ENCODE results near the gene NR2F6. TPM values are rescaled to one million over a fixed set of nuclear protein-coding genes. Genes with fewer than 3 reads are reported as not detected.
A peak's percentile ranks its signal among the peaks of the same experiment; 100 is the strongest.

Gene NR2F6
- total and polyA plus RNA-seq, 2 donors, result 19.9 to 36.8 TPM

- 83% methylated on average over 13 of the region's 13 CpGs for WGBS
- Histone ChIP-seq H3K36me3 (ENCODE audit: insufficient read depth) (peaks cover 2% of the 10 kb centered on the region), H3K27ac (ENCODE audit: low read depth) (no peak overlapping the region), H3K4me3 (ENCODE audit: low read depth, low read length) (peak overlapping the region; percentile 73), H3K4me1 (ENCODE audit: insufficient read depth) (no peaks in the 10 kb centered on the region)
- DNase-seq (ENCODE audit: extremely low spot score), result no peak
These were observed 29.6 kb downstream of the NR2F6 start for GRCh38 chr19:17216058-17216670.

DNA sequence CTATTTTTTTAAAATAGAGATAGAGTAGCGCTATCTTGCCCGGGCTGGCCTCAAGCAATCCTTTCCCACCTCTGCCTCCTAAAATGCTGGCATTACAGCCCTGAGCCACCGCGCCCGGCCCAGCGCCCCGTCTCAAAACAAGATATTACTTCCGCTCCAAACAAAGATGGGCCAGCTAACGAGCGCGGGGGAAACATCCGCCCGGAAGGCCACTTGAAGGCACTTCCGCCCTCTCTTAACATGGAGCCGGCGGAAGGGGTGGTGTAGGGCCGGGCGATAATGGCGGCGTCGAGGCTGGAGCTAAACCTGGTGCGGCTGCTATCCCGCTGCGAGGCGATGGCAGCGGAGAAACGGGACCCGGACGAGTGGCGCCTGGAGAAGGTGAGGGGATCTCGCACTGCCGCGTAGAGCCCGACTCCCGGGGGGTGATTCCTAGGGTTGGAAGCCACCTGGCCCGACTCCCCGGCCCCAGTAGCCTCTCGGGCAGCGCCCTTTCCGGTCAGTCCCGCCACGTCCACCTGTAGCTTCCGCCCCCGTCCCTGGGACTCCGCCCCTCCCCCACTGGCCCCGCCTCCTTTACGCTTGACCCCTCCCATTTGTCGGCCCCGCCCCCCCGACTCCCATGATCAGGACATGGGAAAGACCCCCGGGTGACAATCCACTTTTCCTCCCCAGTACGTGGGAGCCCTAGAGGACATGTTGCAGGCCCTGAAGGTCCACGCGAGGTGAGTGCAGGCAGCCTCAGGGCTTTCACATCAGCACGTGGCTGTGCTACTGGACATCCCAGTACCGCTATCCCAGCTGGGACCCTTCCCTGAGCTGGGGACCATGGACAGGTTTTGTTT is 30.4 kb downstream of the NR2F6 start, which contains the start of gene USE1:
TSS of gene USE1 (plus strand) at position 231 of the 845 bp plus-strand sequence. CDS start at position 280, 49 bp downstream.
- peaks cover 2% of the 10 kb centered on the region for H3K36me3 ChIP-seq (ENCODE audit: insufficient read depth)
- H3K4me1 ChIP-seq (ENCODE audit: insufficient read depth), result no peaks in the 10 kb centered on the region
- peak; percentile 89 for DNase-seq (ENCODE audit: extremely low spot score)
- H3K4me3 ChIP-seq (ENCODE audit: low read depth, low read length), result peak within 1 kb of the TSS; percentile 73
- 2% methylated on average over 56 of the region's 56 CpGs for WGBS
- peak within 1 kb of the TSS; percentile 94 for H3K27ac ChIP-seq (ENCODE audit: low read depth)

DNA sequence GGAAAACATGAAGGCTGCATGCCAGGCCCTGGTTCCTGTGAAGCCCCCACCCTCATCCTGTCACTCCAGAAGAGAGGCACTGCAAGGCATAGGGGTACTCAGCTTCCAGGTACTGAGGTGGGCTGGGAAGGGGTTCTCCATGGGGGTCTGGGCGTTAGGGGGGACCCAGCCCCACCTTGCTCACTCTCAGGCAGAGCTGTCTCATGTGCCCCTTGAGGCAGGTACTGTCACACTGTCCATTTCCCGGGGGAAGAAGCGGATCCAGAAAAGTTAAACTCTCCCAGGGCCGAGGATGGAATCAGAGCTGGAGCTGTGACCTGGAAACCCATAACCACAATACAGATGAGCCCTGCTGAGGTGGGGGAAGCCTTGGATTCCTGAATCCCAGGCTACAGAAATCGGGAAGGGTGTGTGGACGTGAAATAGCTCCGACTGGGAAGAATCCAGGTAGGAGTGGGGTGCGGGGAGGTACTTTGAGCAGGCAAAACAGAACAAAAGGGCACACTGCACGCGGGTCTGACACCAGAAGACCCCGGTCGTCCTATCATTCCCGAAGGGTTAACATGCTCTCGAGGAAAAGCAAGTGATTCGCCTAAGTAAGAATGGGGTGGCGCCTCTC is 31.1 kb downstream of the NR2F6 start:
- DNase-seq (ENCODE audit: extremely low spot score), result no peak
- peak overlapping the region; percentile 76 for H3K27ac ChIP-seq (ENCODE audit: low read depth)
- no peaks in the 10 kb centered on the region for H3K4me1 ChIP-seq (ENCODE audit: insufficient read depth)
- WGBS, result 22% methylated on average over 16 of the region's 16 CpGs
- H3K36me3 ChIP-seq (ENCODE audit: insufficient read depth), result peaks cover 5% of the 10 kb centered on the region
- H3K4me3 ChIP-seq (ENCODE audit: low read depth, low read length), result peak overlapping the region; percentile 73

GRCh38 chr19:17213334-17213733 is 32.4 kb downstream of the NR2F6 start:
- Histone ChIP-seq H3K4me3 (ENCODE audit: low read depth, low read length) (no peak overlapping the region), H3K4me1 (ENCODE audit: insufficient read depth) (no peaks in the 10 kb centered on the region), H3K27ac (ENCODE audit: low read depth) (no peak overlapping the region), H3K36me3 (ENCODE audit: insufficient read depth) (peaks cover 5% of the 10 kb centered on the region)
- DNase-seq (ENCODE audit: extremely low spot score), result no peak
- WGBS, result 84% methylated on average over 5 of the region's 5 CpGs

DNA sequence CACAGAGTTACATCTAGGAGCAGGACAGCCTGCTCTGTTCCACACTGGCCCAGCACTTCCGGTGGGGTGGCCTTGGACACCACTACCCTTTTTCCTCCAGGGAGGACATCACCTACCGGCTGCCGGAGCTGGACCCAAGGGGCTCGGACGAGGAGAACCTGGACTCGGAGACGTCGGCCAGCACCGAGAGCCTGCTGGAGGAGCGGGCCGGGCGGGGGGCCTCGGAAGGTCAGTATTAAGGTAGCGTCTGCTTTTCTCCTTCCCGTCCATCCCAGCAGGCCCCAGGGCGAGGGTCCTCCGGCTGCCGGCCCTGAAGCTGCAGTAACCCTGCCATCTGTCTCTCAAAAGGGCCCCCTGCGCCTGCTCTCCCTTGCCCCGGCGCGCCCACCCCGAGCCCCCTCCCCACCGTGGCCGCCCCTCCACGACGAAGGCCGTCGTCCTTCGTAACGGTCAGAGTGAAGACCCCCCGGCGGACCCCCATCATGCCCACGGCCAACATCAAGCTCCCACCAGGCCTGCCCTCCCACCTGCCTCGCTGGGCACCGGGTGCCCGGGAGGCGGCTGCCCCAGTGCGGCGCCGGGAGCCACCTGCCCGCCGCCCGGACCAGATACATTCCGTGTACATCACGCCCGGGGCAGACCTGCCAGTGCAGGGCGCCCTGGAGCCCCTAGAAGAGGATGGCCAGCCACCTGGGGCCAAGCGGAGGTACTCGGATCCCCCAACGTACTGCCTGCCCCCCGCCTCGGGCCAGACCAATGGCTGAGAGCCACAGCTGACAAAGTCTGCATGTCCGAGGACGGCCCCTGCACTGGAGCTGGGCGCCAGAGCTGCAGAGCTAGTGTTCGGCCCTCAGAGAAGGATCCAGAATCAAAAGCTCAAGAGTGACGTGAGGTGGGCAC is 33.9 kb downstream of the NR2F6 start:
- no peaks in the 10 kb centered on the region for H3K4me1 ChIP-seq (ENCODE audit: insufficient read depth)
- no peak overlapping the region for H3K27ac ChIP-seq (ENCODE audit: low read depth)
- peaks cover 5% of the 10 kb centered on the region for H3K36me3 ChIP-seq (ENCODE audit: insufficient read depth)
- no peak overlapping the region for H3K4me3 ChIP-seq (ENCODE audit: low read depth, low read length)
- WGBS, result 90% methylated on average over 58 of the region's 58 CpGs
- DNase-seq (ENCODE audit: extremely low spot score), result no peak

DNA sequence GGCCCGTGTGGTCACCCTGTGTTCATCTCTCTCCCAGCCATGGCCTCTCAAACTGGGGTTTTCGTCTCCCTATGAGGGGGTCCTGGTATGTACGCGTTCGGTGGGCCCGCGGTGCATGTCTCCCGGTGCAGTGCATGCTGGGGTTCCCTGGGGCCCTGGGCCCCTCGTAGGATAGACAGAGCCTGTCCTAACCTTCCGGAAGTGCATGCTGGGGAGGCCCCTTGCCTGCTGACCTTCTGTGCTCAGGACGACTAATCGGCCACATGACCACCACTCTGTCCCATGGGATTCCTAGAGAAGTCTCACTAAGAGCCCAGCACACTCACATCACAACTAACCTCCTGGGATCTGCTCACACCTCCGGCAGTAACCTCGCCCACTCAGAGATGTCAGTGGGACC is 35.4 kb downstream of the NR2F6 start:
- Histone ChIP-seq H3K27ac (ENCODE audit: low read depth) (no peak overlapping the region), H3K4me1 (ENCODE audit: insufficient read depth) (no peaks in the 10 kb centered on the region), H3K36me3 (ENCODE audit: insufficient read depth) (peaks cover 5% of the 10 kb centered on the region), H3K4me3 (ENCODE audit: low read depth, low read length) (no peak overlapping the region)
- DNase-seq (ENCODE audit: extremely low spot score), result no peak
- WGBS, result 88% methylated on average over 14 of the region's 14 CpGs

- WGBS, result 69% methylated on average over 28 of the region's 28 CpGs
- Histone ChIP-seq H3K4me1 (ENCODE audit: insufficient read depth) (no peaks in the 10 kb centered on the region), H3K36me3 (ENCODE audit: insufficient read depth) (peaks cover 5% of the 10 kb centered on the region), H3K27ac (ENCODE audit: low read depth) (no peak overlapping the region), H3K4me3 (ENCODE audit: low read depth, low read length) (no peak overlapping the region)
- DNase-seq (ENCODE audit: extremely low spot score), result no peak
These were observed 36.3 kb downstream of the NR2F6 start for GRCh38 chr19:17209126-17210036.

- 95% methylated on average over 25 of the region's 25 CpGs for WGBS
- DNase-seq (ENCODE audit: extremely low spot score), result no peak
- Histone ChIP-seq H3K4me1 (ENCODE audit: insufficient read depth) (no peaks in the 10 kb centered on the region), H3K27ac (ENCODE audit: low read depth) (no peak overlapping the region), H3K4me3 (ENCODE audit: low read depth, low read length) (no peak overlapping the region), H3K36me3 (ENCODE audit: insufficient read depth) (peaks cover 2% of the 10 kb centered on the region)
These were observed 38.8 kb downstream of the NR2F6 start for GRCh38 chr19:17206736-17207581.

GRCh38 chr19:17205237-17206140 is 40.2 kb downstream of the NR2F6 start:
- Histone ChIP-seq H3K4me3 (ENCODE audit: low read depth, low read length) (no peak overlapping the region), H3K4me1 (ENCODE audit: insufficient read depth) (no peaks in the 10 kb centered on the region), H3K36me3 (ENCODE audit: insufficient read depth) (peaks cover 2% of the 10 kb centered on the region), H3K27ac (ENCODE audit: low read depth) (no peak overlapping the region)
- WGBS, result 80% methylated on average over 27 of the region's 27 CpGs
- DNase-seq (ENCODE audit: extremely low spot score), result no peak

DNA sequence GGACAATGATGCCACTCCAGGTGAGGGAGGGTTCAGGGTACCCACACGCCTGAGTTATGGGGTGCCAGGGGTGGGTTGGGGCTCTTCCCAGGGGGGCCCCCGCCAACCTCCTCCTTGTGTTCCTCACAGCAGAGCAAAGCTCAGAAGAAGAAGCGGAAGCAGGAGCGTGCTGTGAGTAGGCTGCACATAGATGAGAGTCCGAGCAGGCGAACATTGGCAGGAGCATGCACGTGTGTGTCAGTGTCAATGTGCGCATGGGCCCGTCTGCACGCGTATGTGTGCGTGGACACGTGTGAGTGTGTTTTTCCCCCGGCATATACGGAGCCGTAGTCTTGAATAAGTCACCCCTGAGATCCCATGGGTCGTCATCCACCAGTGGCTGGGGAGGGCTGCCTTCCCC is 43.0 kb downstream of the NR2F6 start:
- no peak for DNase-seq (ENCODE audit: extremely low spot score)
- Histone ChIP-seq H3K4me3 (ENCODE audit: low read depth, low read length) (no peak overlapping the region), H3K36me3 (ENCODE audit: insufficient read depth) (no peaks in the 10 kb centered on the region), H3K27ac (ENCODE audit: low read depth) (no peak overlapping the region), H3K4me1 (ENCODE audit: insufficient read depth) (no peaks in the 10 kb centered on the region)
- 89% methylated on average over 17 of the region's 17 CpGs for WGBS

DNA sequence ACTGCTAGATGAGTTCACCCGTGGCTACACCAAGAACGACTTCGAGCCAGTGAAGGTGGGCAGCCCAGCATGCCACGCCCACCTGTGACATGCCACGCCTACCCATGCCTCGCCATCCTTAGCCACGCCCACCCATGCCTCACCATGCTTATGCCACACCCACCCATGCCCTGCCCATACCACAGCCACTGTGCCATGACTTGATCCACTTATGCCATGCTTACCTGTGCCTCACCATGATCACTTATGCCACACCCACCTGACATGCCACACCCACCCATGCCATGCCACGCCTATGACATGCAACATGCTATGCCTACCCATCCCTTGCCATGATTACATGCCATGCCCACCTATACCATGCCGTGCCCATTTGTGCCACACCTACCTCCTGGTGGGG is 43.5 kb downstream of the NR2F6 start:
- Histone ChIP-seq H3K4me1 (ENCODE audit: insufficient read depth) (no peaks in the 10 kb centered on the region), H3K27ac (ENCODE audit: low read depth) (no peak overlapping the region), H3K36me3 (ENCODE audit: insufficient read depth) (no peaks in the 10 kb centered on the region), H3K4me3 (ENCODE audit: low read depth, low read length) (no peak overlapping the region)
- DNase-seq (ENCODE audit: extremely low spot score), result no peak
- WGBS, result 88% methylated on average over 9 of the region's 9 CpGs

All from urinary bladder (tissue), 4 donors.